Measurements from ENCODE around the gene TSGA10IP.
A peak's percentile ranks its signal among the peaks of the same experiment; 100 is the strongest.

The TSGA10IP gene

DNA sequence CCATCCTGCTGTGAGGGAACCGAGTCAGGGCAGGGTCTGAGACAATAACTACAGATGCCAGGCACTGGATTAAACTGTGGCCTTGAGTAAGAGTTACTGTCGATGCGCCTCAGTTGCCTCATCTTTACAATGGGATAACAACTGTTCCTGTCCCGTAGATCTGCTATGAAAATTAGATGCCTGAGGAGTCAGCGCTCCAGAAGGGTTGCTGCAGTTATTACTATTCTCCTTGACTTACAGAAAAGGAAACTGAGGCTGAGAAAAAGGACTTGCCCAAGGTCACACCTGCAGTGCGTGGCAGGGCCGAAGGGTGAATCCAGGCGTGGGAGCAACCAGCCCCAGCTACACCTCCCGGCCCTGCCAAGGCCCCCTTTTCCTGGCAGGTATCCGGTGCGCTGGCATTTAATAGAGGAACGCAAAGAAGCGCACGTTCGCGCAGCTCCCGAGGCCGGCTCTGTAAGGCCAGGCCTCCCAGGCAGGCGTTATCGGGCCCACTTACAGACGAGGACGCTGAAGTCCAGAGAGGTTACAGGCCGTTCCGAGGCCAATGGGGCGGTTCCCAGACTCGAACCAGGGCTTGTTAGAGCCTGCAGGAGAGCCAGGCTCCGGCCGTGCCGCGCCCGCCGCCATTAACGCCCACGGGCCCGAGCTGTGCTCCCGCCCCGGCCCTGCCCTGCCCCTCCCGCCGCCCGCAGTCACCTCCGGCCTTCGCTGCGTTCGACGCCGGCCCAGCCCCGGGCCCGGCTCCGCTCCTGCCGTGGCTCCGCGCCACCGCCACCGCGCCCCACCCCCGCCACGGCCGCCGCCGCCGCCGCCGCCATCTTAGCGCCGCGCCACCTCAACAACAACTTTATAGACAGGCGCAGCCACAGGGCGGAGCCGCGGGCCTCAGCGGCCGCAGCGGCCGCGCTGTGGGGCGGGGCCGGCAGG, 26.8 kb upstream of the TSGA10IP start, which contains the start of gene C11orf68:
Gene C11orf68 (minus strand): TSS at position 852 of the 930 bp plus-strand sequence. CDS start 31 bp downstream, at position 821.
- no peak for DNase-seq

DNA sequence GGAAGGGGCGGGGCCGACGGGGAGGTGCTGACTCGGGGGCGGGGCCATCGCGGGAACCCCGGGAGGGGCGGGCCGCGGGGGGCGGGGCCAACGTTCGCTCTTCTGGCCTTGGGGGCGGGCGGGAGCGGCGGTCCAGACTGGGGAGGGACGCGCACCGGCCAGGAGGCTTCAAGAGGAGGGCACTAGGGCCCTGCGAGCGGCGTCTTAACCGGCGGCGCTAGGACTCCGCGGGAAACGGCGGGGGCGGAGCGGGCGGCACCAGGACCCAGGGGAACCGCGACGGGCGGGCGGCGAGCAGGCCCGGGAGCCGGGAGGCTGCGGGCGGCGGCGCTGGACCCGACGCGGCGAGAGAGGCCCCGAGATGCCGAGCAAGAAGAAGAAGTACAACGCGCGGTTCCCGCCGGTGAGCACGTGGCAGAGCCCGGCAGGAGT, 26.1 kb upstream of the TSGA10IP start, which contains the start of gene DRAP1:
Gene DRAP1 (plus strand): TSS at position 286 of the 432 bp plus-strand sequence. CDS start 76 bp downstream, at position 362.
- DNase-seq: peak; percentile 98 to 100 (median 99)

DNA sequence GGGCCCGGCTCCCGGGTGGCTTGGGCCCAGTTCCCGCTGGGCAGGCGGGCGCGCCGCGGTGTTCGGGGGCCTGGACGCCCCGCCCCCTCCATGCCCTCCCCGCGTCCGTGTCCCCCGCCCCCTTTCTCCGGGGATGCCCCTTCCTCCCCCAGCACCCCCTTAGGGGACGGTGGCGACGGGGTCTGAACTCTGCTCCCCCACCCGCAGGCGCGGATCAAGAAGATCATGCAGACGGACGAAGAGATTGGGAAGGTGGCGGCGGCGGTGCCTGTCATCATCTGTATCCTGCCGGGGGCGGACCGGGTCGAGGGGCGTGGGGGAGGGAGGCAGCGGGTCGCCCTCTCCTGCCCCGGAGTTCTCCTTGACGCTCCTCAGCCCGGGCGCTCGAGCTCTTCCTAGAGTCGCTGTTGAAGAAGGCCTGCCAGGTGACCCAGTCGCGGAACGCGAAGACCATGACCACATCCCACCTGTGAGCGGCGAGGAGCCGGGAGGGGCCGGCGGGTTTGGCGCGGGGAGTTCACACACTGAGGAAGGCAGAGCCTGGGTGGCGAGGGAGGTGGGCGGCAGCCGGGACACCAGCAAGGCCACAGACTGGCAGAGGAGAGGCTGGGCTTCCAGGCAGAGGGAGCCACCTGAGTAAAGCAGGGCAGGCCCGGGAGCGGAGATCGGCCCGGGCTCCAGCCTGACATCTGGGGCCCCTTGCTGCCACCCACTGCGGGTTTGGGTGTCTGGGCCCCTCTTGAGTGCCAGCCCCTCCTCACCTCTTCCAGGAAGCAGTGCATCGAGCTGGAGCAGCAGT, 25.5 kb upstream of the TSGA10IP start:
- DNase-seq: peak; percentile 47 to 54 (median 52)

DNA sequence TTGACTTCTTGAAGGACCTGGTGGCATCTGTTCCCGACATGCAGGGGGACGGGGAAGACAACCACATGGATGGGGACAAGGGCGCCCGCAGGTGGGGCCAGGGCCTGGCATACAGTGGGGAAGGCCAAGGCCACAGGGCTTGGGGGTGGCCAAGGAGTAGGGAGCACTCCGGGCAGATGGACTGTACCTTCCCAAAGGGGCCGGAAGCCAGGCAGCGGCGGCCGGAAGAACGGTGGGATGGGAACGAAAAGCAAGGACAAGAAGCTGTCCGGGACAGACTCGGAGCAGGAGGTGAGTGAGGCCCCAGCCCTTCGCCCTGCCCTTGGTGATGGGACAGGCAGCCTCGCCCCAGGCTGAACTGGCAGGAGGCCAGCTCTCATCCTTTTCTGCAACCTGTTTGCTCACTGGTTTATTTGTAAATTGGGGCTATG, 24.9 kb upstream of the TSGA10IP start:
- no peak for DNase-seq

DNA sequence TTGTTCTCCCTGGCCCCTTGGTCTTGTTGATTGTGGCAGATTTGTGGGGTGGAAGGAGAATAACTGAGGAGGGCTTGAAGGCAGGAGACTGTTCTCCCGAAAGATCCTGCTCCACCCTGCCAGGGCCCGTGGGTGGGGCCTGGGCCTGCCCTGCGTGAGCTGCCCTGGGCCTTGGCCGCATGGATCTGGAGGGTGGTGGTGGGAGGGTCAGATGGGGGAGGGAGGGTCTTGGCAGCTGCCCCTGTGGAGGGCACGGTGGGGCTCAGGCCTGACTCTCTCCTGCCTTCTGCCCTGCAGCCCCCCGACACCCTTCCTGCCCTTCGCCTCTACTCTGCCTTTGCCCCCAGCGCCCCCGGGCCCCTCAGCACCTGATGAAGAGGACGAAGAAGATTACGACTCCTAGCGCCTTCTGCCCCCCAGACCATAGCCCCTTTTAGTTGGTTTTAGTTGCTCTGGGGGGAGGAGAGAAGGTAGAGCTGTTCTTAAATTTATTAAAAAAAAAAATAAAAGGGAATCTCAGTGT, 24.2 kb upstream of the TSGA10IP start:
- DNase-seq: no peak

DNA sequence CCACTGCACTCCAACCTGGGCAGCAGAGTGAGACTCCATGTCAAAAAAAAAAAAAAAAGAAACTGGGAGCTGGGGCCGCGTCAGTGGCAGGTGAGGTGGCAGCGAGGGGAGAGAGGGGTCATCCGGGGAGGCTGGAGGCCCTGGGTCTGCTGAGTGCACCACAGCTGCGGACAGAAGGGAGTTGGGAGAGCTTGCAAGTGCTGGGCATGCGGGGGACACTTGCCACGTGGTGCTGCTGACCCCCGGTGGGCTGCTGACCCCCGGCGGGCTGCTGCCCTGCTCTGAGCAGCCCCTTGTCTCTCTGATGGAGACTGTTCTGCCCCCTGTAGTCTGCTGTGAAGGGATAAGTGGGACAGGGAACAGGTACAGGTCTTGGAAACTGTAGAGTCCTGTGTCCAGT, 23.4 kb upstream of the TSGA10IP start:
- DNase-seq: no peak

DNA sequence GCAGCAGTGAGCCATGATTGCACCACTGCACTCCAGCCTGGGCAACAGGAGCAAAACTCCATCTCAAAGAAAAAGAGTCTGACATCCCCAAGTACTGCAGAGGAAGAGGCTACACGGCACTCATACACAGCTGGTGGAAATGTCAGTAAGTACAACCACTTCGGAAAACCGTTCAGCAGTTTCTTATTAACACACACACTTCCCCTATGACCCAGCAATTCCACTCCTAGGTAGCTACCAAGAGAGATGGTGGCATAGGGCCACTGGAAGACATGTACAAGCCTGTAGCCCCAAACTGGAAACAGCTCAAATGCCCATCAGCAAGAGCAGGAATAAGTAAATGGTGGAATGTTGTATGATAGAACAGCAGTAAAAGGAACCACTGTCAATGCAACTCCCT, 22.7 kb upstream of the TSGA10IP start:
- DNase-seq: no peak

DNA sequence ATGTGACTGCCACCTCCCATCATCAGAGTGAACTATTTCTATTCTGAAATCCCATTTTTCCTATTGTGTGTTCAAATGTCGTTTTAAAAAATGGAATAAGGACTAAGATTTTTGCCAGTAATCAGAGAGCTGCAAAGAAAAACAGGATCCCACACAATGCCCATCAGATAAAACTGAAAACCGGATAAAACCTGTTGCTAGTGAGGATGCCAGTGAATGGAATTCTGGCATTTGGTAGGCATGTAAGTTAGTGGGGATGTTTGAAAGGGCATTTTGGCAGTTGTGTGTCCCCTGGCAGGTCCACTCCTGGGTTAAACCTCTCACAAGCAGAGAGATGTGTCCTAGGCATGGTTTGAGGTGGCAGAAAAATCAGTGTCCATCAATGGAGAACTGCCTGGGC, 19.9 kb upstream of the TSGA10IP start:
- no peak for DNase-seq

DNA sequence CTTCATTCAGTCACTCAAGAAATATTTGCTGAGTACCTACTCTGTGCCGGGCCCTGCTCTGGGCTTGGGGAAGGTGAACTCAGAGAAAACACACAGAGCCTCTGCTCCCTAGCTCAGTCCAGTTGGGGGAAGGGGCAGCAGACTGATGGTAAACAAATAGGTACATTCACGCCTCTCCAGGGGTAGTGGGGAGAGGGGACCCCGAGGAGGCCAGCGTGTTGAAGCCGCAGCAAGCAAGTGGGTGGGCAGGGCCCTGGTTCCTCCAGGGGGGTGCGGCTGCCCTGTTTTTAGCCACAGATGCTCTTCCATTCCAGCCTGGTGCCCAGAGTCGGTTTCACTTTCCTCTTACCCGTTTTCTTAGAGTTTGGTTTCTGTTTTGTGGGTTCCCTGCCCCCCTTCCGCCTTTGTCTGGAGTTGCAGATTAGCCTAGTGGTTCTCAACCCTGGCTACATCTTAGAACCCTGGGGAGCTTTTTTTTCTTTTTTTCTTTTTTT, 17.3 kb upstream of the TSGA10IP start:
- DNase-seq: peak; percentile 24 to 61 (median 57)

DNA sequence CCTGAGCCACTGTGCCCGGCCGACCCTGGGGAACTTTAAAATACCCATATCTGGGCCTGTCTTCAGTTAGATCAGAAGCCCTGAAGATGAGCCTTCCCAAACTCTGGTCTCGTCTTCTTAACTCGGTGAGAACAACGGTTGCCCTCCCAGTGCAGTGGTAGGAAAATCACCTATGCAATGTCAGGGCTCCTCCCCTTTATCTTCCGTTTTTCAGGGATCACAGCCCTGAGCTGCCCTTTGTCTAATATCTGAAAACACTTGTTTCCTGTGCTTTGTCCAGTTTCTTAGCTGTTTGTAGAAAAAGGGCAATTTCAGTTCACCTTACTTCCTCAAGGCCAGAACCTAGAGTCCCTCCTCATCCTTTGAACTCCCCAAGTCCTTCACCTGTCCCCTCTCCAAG, 16.6 kb upstream of the TSGA10IP start:
- no peak for DNase-seq

DNA sequence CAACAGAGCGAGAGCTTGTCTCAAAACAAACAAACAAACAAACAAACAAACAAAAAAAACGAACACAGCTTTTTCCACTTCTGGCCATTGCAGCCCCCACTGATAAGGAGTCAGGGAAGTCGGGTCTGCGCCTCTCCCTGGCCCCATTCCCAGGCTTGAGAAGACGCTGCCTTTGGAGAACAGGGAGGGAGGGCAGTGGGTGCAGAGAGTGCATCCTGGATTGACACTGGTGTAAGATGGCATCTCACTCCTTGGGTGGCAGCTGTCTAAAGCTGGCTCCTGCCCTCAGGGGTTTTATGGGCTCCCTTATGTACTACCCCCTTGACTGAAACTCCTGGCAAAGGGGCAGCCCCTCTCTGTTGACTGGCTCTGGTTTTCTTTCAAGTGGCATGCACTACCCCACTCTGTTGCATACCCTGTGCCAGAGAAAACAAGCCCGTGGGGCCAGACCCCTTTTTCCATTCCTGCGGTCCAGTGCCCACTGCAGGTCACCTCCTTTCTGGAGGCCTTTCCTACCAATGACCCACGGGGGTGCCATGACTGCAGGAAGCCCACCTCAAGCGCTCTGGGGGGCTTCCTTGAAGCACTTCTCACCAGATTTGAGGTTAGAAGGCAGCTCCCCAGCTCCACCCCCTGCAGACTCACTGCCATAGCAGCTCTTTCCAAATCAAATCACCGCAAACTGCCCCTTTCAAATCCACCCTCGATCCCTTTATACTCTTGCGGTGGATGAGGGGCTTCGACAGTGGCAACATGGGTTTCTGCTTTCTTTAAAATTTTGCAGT, 13.3 kb upstream of the TSGA10IP start:
- DNase-seq: no peak

DNA sequence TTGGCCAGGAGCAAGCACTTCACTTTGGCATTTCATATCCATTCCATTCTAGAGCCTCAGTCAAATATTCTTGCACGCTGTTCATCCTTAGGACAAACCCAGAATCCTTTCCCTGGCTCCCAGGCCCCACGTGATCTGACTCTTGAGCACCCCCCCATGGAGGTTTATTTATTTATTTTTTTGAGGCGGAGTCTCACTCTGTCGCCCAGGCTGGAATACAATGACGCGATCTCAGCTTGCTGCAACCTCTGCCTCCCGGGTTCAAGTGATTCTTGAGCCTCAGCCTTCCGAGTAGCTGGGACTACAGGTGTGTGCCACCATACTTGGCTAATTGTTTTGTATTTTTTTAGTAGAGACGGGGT, 12.7 kb upstream of the TSGA10IP start:
- DNase-seq: no peak

DNA sequence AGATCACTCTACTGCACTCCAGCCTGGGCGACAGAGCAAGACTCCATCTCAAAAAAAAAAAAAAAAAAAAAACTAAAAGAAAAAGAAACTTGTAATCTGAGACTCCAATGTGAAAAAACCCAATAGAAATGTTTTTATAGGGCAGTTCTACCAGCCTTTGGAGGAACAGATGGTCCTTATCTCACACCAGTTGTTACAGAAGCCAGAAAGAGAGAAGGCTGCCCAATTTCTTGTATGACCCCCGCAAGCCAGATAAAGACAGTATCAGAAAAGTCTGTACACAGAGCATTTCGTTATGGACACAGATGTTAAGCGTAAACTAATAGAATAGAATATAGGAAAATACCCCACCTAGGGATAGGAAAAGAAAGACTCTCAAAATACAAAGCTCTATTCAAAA, 11.3 kb upstream of the TSGA10IP start:
- no peak for DNase-seq

DNA sequence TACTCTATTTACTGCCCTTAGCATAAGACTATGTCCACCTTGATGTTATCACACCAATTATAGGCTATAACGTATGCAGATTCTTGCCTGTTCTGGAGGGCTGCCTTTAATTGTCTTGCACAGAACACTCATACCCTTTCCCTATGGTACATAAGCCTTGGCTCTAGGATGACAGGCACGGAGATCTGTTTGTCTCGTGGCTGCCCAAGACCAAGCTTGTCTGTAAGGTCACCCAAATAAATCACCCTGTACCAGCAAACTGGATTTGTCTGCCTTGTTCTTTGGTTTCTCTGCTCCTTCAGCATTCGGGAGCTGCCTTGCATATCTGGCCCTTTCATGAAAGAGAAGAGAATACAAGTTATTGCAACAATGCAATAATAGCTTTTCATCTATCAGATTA, 7.5 kb upstream of the TSGA10IP start:
- no peak for DNase-seq

DNA sequence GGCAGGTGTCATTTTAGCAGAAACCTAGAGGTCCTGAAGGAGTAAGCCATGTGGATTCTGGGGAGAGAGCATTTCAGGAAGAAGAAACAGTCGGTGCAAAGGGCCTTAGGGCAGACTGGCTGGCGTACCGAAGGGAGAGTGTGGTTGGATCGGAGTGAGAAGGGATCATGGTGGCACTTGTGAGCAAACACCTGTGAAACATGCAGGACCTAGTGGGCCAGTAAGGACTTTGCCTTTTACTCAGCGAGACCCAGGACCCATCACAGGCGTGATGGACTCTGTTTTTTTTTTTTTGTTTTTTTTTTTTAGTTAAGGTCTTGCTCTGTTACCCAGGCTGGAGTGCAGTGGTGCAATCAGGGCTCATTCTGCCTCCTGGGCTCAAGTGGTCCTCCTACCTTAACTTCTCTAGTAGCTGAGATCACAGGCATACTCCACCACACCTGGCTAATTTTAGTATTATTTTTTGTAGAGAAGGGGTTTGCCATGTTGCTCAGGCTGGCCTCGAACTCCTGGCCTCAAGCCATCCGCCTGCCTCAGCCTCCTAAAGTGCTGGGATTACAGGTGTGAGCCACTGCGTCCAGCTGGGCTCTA, 3.5 kb upstream of the TSGA10IP start:
- no peak for DNase-seq

DNA sequence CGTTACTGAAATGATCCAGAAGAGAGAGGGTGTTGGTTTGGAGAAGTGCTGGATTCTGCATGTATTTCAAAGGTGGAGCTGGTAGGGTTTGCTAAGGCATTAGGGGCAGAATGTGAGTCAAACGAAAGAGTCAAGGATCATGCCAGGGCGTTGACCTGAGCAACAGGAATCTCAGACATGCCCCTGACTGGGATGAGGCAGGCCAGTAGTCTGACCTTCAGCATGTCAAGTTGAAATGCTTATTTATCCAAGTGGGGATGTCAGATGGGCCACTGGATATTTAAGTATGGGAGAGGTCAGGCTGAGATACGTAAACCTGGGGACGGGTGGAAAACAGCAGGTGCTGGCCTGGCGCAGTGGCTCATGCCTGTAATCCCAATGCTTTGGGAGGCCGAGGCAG, 2.7 kb upstream of the TSGA10IP start:
- no peak for DNase-seq

DNA sequence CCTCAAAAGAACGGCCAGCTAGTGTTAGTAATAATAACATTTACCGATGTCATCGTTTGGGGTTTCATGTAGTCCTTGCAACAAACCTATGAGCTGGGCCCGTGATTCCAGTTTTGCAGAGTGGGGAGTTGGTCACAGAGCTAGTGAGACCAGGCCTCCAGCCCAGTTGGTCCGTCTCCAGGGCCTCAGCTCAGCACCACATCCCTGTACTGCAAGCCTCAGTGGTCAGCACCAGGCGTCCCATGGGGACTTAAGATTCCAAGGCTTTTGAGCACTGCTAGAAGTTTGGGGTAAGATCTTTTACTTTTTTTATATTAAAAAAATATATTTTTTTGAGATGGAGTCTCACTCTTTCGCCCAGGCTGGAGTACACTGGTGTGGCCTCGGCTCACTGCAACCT, 1.1 kb upstream of the TSGA10IP start:
- DNase-seq: no peak

DNA sequence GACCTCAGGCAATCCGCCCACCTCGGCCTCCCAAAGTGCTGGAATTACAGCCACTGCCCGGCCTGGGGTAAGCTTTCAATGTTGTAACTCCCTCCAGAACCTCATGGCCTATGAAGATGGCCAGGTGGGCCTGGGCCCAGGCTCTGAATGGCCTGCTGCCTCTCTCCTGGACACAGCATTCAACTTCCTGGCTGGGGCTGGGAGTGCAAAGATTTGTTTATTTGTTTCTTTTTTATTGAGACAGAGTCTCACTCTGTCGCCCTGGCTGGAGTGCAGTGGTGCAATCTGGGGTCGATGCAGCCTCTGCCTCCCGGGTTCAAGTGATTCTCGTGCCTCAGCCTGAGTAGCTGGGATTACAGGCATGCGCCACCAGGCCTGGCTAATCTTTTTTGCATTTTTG, 513 bp upstream of the TSGA10IP start:
- no peak for DNase-seq

DNA sequence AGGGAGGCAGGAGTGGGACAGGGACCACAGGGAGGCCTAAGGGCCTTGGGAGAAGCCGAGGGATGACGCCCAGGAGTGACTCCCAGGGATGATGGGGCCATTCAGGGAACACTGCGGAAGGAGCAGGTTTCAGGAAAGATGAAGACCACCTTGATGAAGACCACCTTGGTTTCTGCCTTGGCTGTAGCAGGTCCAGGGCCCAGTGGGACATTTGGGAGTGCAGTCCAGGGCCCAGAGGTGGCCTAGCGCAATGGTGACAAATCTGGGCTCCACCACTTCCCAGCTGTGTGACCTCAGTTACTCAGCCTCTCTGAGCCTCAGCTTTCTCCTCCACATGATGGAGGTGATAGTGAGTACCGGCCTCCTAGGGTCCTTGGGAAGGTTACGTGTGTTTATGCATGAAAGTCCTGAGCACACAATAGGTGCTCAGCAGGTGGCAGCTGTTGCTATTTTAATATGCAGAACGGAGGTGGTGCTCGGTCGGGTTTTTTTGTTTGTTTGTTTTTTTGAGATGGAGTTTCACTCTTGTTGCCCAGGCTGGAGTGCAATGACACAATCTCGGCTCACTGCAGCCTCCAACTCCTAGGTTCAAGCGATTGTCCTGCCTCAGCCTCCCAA, 770 bp downstream of the TSGA10IP start:
- DNase-seq: no peak

DNA sequence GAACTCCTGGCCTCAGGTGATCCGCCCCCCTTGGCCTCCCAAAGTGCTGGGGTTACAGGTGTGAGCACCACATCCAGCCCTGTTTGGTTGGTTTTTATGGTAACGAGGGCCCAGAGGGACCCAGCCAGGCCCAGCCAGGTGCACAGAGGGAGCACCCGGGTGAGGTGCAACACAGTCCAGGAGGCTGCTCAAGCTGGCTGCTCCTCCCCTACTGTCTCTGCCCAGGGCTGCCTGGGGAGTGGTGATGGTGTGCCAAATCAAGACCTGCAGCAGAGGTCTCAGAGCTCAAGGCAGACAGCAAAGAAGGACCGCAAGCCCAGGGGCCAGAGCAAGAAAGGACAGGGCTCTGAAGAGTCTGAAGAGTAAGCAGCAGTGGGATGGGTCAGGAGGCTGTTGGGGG, 1.4 kb downstream of the TSGA10IP start:
- no peak for DNase-seq

DNA sequence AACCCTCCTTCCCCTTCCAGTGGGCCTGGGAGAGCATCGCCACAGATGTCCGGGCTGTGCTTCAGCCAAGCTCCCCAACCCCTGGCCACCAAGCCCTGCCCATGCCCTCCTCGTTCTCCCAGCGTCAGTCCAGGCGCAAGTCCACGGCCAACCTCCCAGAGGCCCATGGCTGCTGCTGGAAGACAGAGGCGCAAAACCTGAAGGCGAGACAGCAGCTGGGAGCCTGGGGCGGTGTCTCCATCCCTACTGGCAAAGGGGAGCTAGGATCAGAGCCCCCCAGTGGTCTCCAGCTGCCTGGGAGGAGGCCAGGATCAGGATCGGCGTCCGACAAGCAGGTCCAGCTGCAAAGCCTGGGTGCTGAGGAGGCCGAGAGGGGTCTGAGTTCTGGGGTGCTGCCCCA, 1.9 kb downstream of the TSGA10IP start:
- DNase-seq: no peak
